Posterior cingulate gyrus (tissue), 11 donors: ENCODE measurements around the gene SCNN1B.

Source experiments
- DNase-seq, 10 donors: peaks; one replicate each; pipeline versions ENCODE4 v3.0.0 to v3.0.0-alpha.2; 2020 to 2021; ENCODE audit warnings: mixed read lengths in 3 of 10
- intact Hi-C: fragments of 100-400 bp; cut with DNase I; formaldehyde crosslinking; loops from one replicate; pipeline ENCODE4 v1.15.1; 2023

SCNN1B gene

GRCh38 chr16:23319861-23320615 lies 17.9 kb downstream of the SCNN1B start:
- DNase-seq: no peak
- intact Hi-C loops: no loop called here

- DNase-seq: no peak
- intact Hi-C loops: no loop called here
These were observed 18.6 kb downstream of the SCNN1B start for GRCh38 chr16:23320693-23321092.

DNA sequence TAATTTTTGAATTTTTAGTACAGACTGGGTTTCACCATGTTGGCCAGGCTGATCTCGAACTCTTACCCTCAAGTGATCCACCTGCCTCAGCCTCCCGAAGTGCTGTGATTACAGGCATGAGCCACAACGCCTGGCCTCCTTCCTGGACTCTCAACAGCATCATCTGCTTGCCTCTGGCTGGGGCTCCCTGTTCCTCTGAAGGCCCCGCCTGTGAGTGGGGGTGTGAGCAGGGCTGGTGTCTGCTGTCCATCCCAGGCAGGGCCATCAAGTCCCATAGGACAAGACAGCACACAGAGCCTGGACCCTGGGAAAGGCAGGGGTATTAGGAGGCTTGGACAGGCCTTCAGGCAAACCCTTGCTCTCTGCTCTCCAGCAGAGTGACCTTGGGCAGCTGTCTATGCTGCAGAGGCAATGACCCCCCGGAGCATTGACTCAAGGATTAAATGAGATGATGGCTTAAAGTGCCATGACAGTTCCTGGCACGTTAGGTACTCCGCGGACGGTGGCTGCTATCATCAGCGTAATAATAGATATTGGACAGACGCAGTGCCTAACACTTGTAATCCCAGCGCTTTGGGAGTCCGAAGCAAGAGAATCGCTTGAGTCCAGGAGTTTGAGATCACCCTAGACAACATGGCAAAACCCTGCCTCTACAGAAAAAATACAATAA lies 19.2 kb downstream of the SCNN1B start:
- intact Hi-C loops: no loop called here
- no peak for DNase-seq

GRCh38 chr16:23323224-23324030 lies 21.3 kb downstream of the SCNN1B start:
- peak in 1 of 10 donors; percentile 7 for DNase-seq

DNA sequence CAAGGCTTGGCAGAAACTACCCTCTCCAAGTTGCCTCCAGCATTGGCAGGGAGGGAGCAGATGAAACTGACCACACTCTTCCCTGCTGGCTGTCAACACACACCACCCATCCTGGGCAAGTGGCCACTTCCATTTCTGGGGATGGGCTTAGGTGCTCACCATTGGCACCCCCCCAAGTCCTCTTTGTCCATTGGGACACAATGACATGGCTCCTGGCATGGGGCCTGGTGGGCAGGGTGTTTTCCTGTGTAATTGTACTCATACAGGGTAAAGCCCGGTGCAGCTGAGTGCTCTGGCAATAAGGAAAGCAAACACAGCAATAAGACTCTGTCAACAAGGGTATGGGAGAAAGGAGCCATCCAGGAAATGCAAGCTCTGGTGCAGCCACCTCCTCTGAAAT lies 22.6 kb downstream of the SCNN1B start:
- DNase-seq: peak in 1 of 10 donors; percentile 53
- intact Hi-C loops: no loop called here

More at GRCh38 chr16:23323224-23324030, 21.3 kb downstream of the SCNN1B start:
- intact Hi-C loops: no loop called here

- peak in 2 of 10 donors; percentile 26 to 47 for DNase-seq
- intact Hi-C loops: no loop called here
These were observed 25.7 kb downstream of the SCNN1B start for GRCh38 chr16:23327836-23328235.

GRCh38 chr16:23330161-23330560 lies 28.1 kb downstream of the SCNN1B start:
- intact Hi-C loops: no loop called here

DNA sequence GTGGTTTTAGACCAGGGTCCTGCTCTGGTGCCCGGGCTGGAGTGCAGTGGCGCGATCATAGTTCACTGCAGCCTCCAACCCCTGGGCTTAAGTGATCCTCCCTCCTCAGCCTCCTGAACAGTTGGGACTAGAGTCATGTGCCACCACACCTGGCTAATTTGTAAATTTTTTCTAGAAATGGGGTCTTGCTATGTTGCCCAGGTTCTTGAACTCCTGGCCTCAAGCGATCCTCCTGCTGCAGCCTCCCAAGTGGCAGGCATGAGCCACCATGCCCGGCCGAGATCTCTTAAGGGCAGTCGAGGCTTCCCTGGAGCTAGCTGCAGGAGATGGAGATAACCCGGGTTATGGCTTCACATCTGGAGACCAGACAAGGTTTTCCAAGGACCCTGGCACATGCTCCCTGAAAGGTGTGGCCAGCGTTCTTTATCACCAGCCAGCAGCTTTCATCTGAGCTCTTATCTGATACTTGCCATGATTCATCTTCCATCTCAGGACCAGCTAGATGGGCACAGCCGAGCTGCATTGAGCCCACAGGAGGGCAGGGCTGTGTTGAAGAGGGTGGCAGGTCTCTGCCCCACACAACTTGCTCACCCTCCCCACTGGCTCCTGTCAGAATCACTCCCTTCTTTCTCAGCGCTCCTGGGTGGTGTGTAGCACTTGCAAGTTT lies 28.6 kb downstream of the SCNN1B start:
- peak in 1 of 10 donors; percentile 41 for DNase-seq
- intact Hi-C loops: no loop called here

More at GRCh38 chr16:23330161-23330560, 28.1 kb downstream of the SCNN1B start:
- peak in 1 of 10 donors; percentile 57 for DNase-seq

GRCh38 chr16:23333034-23333579 lies 31.0 kb downstream of the SCNN1B start:
- peak in 1 of 10 donors; percentile 24 for DNase-seq

GRCh38 chr16:23333831-23334456 lies 31.8 kb downstream of the SCNN1B start:
- intact Hi-C loops: no loop called here
- peak in 2 of 10 donors; percentile 20 to 41 for DNase-seq

More at GRCh38 chr16:23333034-23333579, 31.0 kb downstream of the SCNN1B start:
- intact Hi-C loops: no loop called here

DNA sequence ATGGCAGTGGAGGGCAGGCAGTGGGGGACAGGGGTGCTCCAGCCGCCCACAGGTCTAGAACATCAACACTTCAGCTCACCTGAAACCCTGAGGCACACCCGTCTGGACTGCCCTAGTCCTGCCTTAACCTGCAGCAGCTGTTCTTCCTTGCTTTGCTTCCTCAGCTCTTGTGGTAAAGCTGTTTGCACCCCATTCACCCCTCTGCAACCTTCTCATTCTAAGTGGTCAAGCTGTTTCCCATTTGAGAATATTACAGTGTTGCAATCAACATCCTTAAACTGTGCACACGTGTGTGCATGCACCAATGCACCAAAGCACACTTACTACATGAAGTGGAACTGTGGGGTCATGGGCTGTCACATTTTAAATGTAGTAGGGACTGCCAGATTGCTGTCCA lies 32.4 kb downstream of the SCNN1B start:
- intact Hi-C loops: no loop called here
- peak in 2 of 10 donors; percentile 19 to 54 for DNase-seq

GRCh38 chr16:23334950-23335349 lies 32.8 kb downstream of the SCNN1B start:
- intact Hi-C loops: no loop called here

GRCh38 chr16:23337836-23338550 lies 35.9 kb downstream of the SCNN1B start:
- DNase-seq: peak in 2 of 10 donors; percentile 9 to 43

More at GRCh38 chr16:23334950-23335349, 32.8 kb downstream of the SCNN1B start:
- DNase-seq: no peak

DNA sequence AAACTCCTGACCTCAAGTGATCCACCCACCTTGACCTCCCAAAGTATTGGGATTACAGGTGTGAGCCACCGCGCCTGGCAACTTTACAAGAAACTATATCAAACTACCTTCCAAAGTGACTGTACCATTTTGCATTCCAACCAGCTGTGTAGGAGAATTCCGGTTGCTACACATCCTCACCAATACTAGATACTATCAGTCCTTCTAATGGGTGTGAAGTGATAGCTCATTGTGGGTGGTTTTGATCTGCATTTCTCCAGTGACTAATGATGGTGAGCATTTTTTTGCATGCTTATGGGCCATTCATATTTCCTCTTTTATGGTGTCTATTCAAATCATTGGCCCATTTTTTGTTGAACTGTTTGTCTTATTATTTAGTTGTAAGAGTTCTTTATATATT lies 37.7 kb downstream of the SCNN1B start:
- intact Hi-C loops: no loop called here
- DNase-seq: no peak

More at GRCh38 chr16:23337836-23338550, 35.9 kb downstream of the SCNN1B start:
- intact Hi-C loops: no loop called here

GRCh38 chr16:23342083-23342640 lies 40.1 kb downstream of the SCNN1B start:
- intact Hi-C loops: no loop called here

GRCh38 chr16:23343643-23344612 lies 41.8 kb downstream of the SCNN1B start:
- intact Hi-C loops: no loop called here
- no peak for DNase-seq

More at GRCh38 chr16:23342083-23342640, 40.1 kb downstream of the SCNN1B start:
- DNase-seq: peak in 1 of 10 donors; percentile 43

DNA sequence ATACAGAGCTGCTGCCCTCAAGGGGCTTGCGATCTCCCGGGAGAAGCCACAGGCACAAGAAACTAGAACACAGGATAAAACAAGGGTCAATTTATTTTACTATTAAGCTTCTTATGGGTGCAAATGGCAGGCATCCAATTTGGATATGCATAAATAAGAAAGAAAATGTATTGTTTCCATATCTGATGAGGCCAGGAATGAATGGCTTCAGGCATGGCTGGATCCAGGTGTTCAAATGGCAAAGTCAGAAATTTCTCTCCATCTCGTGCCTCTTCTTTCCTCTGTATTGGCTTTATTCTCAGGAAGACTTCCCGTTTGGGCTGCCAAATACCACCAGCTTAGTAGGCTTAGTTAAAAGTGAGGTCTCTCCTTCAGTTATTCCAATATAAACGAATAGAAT lies 43.1 kb downstream of the SCNN1B start:
- intact Hi-C loops: no loop called here
- peak in 1 of 10 donors; percentile 20 for DNase-seq
